Measurements from ENCODE around the gene YAF2.
"Not testable (repeated sequence)": the region's sequence is repeated elsewhere in the genome, so short reads cannot be mapped to it uniquely, and the experiment has no call there.

Gene YAF2

GRCh38 chr12:42235426-42235825 lies 2.6 kb downstream of the YAF2 start:
- H3K27me3 Mint-ChIP-seq (ENCODE audit: low read depth): no peaks in the 10 kb centered on the region
- no peaks in the 10 kb centered on the region for H3K9me3 Mint-ChIP-seq
- peaks cover 28% of the 10 kb centered on the region for H3K36me3 Mint-ChIP-seq (ENCODE audit: low read depth)
- H3K4me3 Mint-ChIP-seq: no peak overlapping the region
- H3K4me1 Mint-ChIP-seq (ENCODE audit: low read depth): peaks cover 36% of the 10 kb centered on the region
- no peak overlapping the region for H3K27ac Mint-ChIP-seq

- H3K36me3 Mint-ChIP-seq (ENCODE audit: low read depth): peaks cover 29% of the 10 kb centered on the region
- peaks cover 37% of the 10 kb centered on the region for H3K4me1 Mint-ChIP-seq (ENCODE audit: low read depth)
- no peak overlapping the region for H3K27ac Mint-ChIP-seq
- no peak overlapping the region for H3K4me3 Mint-ChIP-seq
- H3K27me3 Mint-ChIP-seq (ENCODE audit: low read depth): no peaks in the 10 kb centered on the region
- H3K9me3 Mint-ChIP-seq: no peaks in the 10 kb centered on the region
Measured at GRCh38 chr12:42234970-42235369, 3.1 kb downstream of the YAF2 start.

DNA sequence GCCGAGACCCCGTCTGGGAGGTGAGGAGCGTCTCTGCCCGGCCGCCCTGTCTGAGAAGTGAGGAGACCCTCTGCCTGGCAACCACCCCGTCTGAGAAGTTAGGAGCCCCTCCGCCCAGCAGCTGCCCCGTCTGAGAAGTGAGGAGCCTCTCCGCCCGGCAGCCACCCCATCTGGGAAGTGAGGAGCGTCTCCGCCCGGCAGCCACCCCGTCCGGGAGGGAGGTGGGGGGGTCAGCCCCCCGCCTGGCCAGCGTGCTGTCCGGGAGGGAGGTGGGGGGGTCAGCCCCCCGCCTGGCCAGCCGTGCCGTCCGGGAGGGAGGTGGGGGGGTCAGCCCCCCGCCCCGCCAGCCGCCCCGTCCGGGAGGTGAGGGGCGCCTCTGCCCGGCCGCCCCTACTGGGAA lies 10.5 kb downstream of the YAF2 start:
- not testable (repeated sequence) for H3K27me3 Mint-ChIP-seq (ENCODE audit: low read depth)
- peaks cover 24% of the 10 kb centered on the region for H3K36me3 Mint-ChIP-seq (ENCODE audit: low read depth)

DNA sequence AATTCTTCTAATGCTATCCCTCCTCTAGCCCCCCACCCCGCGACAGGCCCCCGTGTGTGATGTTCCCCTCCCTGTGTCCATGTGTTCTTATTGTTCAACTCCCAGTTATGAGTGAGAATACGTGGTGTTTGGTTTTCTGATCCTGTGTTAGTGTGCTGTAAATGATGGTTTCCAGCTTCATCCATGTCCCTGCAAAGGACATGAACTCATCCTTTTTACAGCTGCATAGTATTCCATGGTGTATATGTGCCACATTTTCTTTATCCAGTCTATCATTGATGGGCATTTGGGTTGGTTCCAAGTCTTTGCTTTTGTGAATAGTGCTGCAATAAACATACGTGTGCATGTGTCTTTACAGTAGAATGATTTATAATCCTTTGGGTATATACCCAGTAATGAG lies 13.5 kb downstream of the YAF2 start:
- not testable (repeated sequence) for H3K4me1 Mint-ChIP-seq (ENCODE audit: low read depth); H3K27ac Mint-ChIP-seq; H3K27me3 Mint-ChIP-seq (ENCODE audit: low read depth); H3K9me3 Mint-ChIP-seq; H3K4me3 Mint-ChIP-seq
- H3K36me3 Mint-ChIP-seq (ENCODE audit: low read depth): peaks cover 19% of the 10 kb centered on the region

More for the DNA sequence above, 10.5 kb downstream of the YAF2 start:
- H3K4me1 Mint-ChIP-seq (ENCODE audit: low read depth); H3K9me3 Mint-ChIP-seq; H3K4me3 Mint-ChIP-seq; H3K27ac Mint-ChIP-seq: not testable (repeated sequence)

- Mint-ChIP-seq H3K27ac (no peak overlapping the region), H3K9me3 (no peaks in the 10 kb centered on the region), H3K4me3 (no peak overlapping the region), H3K4me1 (ENCODE audit: low read depth) (peaks cover 6% of the 10 kb centered on the region), H3K36me3 (ENCODE audit: low read depth) (peaks cover 19% of the 10 kb centered on the region), H3K27me3 (ENCODE audit: low read depth) (no peaks in the 10 kb centered on the region)
Measured at GRCh38 chr12:42222724-42223123, 15.3 kb downstream of the YAF2 start.

- H3K4me3 Mint-ChIP-seq: no peak overlapping the region
- no peak overlapping the region for H3K27ac Mint-ChIP-seq
- no peaks in the 10 kb centered on the region for H3K9me3 Mint-ChIP-seq
- H3K36me3 Mint-ChIP-seq (ENCODE audit: low read depth): peaks cover 19% of the 10 kb centered on the region
- peaks cover 9% of the 10 kb centered on the region for H3K4me1 Mint-ChIP-seq (ENCODE audit: low read depth)
- H3K27me3 Mint-ChIP-seq (ENCODE audit: low read depth): no peaks in the 10 kb centered on the region
Measured at GRCh38 chr12:42221726-42222125, 16.3 kb downstream of the YAF2 start.

- H3K27me3 Mint-ChIP-seq (ENCODE audit: low read depth): no peaks in the 10 kb centered on the region
- H3K4me1 Mint-ChIP-seq (ENCODE audit: low read depth): peaks cover 9% of the 10 kb centered on the region
- H3K4me3 Mint-ChIP-seq: no peak overlapping the region
- no peaks in the 10 kb centered on the region for H3K9me3 Mint-ChIP-seq
- no peak overlapping the region for H3K27ac Mint-ChIP-seq
- peaks cover 5% of the 10 kb centered on the region for H3K36me3 Mint-ChIP-seq (ENCODE audit: low read depth)
Measured at GRCh38 chr12:42217656-42218055, 20.4 kb downstream of the YAF2 start.

DNA sequence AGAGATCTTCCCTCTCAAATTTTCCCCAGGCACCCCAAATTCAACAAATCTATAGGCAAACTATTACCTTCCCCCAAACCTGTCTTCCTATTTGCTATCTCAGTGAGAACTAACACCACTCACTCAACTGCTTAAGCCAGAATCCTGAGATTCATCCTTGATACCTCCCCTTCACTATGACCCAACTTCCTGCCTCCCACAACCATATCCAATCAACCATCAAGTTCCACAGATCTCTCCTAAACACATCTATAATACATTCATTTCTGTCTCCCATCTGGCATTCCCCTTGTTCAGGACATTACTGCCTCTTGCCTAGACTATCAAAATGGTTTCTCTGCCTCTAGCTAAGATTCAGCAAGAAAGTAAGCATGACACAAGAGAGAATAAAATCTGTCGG lies 21.3 kb downstream of the YAF2 start:
- Mint-ChIP-seq H3K27ac (no peak overlapping the region), H3K4me3 (no peak overlapping the region), H3K27me3 (ENCODE audit: low read depth) (no peaks in the 10 kb centered on the region), H3K36me3 (ENCODE audit: low read depth) (peaks cover 4% of the 10 kb centered on the region), H3K4me1 (ENCODE audit: low read depth) (peaks cover 8% of the 10 kb centered on the region), H3K9me3 (no peaks in the 10 kb centered on the region)

DNA sequence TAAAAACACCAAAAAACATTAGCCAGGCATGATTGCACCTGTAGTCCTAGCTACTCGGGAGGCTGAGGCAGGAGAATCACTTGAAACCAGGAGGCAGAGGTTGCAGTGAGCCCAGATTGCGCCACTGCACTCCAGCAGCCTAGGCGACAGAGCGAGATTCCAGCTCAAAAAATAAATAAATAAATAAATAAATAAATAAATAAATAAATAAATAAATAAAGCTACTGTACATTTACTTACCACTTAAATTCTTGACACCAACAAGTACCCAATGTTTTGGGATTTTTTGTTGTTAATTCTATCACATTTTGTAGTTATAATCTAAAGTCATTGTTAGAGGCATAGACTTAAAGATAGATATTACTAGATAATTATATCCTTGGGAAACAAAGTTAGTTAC lies 22.3 kb downstream of the YAF2 start:
- H3K9me3 Mint-ChIP-seq; H3K36me3 Mint-ChIP-seq (ENCODE audit: low read depth); H3K27ac Mint-ChIP-seq; H3K4me1 Mint-ChIP-seq (ENCODE audit: low read depth); H3K4me3 Mint-ChIP-seq; H3K27me3 Mint-ChIP-seq (ENCODE audit: low read depth): not testable (repeated sequence)

GRCh38 chr12:42213954-42214426 lies 24.1 kb downstream of the YAF2 start:
- Mint-ChIP-seq H3K9me3 (no peaks in the 10 kb centered on the region), H3K36me3 (ENCODE audit: low read depth) (peaks cover 6% of the 10 kb centered on the region), H3K27me3 (ENCODE audit: low read depth) (no peaks in the 10 kb centered on the region), H3K4me3 (no peak overlapping the region), H3K4me1 (ENCODE audit: low read depth) (peaks cover 4% of the 10 kb centered on the region), H3K27ac (no peak overlapping the region)

DNA sequence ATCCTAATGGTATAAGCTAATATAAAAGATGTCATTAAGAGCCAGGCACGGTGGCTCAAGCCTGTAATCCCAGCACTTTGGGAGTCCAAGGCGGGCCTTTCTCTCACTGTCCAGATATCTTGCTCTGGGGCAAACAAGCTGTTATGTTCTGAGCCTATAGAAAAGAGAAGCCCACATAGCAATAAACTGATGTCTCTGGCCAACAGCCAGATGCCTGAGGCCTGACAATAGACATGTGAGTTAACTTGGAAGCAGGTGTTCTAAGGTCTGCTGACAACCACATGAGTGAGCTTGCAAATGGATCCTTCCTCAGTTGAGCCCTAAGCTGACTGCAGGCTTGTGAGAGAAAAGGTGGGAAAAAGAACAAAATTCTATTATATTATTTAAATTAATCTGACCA lies 25.0 kb downstream of the YAF2 start:
- peaks cover 12% of the 10 kb centered on the region for H3K36me3 Mint-ChIP-seq (ENCODE audit: low read depth)
- H3K27me3 Mint-ChIP-seq (ENCODE audit: low read depth): no peaks in the 10 kb centered on the region
- peaks cover 10% of the 10 kb centered on the region for H3K4me1 Mint-ChIP-seq (ENCODE audit: low read depth)
- H3K4me3 Mint-ChIP-seq: no peak overlapping the region
- H3K27ac Mint-ChIP-seq: no peak overlapping the region
- H3K9me3 Mint-ChIP-seq: no peaks in the 10 kb centered on the region

DNA sequence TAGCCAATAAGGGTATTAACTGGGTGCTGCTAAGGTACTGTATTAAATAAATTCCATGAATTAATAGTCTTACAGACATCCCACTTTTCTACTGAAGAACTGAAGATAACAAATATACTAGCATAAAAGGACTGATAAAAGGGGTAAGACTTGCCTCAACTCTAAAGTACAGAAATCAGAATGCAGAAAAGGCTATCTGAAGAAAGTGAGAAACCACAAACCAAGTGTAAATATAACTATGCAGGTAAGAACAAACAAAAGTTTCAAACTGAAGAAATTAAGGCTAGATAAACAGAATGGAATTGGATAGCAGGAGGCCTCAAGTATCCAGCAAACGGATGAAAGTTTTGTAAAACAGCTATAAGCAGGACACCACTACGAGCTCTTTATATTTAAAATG lies 29.5 kb downstream of the YAF2 start:
- Mint-ChIP-seq H3K4me1 (ENCODE audit: low read depth) (peaks cover 7% of the 10 kb centered on the region), H3K9me3 (no peaks in the 10 kb centered on the region), H3K4me3 (no peak overlapping the region), H3K27ac (no peak overlapping the region), H3K36me3 (ENCODE audit: low read depth) (peaks cover 22% of the 10 kb centered on the region), H3K27me3 (ENCODE audit: low read depth) (no peaks in the 10 kb centered on the region)

GRCh38 chr12:42204819-42205218 lies 33.2 kb downstream of the YAF2 start:
- H3K4me3 Mint-ChIP-seq: no peak overlapping the region
- H3K36me3 Mint-ChIP-seq (ENCODE audit: low read depth): peaks cover 28% of the 10 kb centered on the region
- no peaks in the 10 kb centered on the region for H3K9me3 Mint-ChIP-seq

DNA sequence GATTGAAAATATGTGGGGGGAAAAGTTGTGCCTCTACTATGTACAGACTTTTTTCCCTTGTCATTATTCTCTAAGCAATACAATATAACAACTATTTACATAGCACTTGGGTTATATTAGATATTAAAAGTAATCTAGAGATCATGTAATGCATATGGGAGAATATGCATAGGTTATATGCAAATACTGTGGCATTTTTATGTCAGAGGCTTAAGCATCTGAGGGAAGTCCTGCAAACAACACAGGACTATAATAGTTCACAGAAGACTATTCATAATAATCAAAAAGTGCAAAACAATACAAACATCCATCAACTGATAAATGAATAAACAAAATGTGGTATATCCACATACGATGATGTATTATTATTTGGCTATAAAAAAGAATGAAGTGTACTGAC lies 33.7 kb downstream of the YAF2 start:
- Mint-ChIP-seq H3K4me3 (no peak overlapping the region), H3K27ac (no peak overlapping the region), H3K27me3 (ENCODE audit: low read depth) (no peaks in the 10 kb centered on the region), H3K4me1 (ENCODE audit: low read depth) (peaks cover 9% of the 10 kb centered on the region), H3K9me3 (no peaks in the 10 kb centered on the region), H3K36me3 (ENCODE audit: low read depth) (peaks cover 28% of the 10 kb centered on the region)

More at GRCh38 chr12:42204819-42205218, 33.2 kb downstream of the YAF2 start:
- Mint-ChIP-seq H3K4me1 (ENCODE audit: low read depth) (peaks cover 9% of the 10 kb centered on the region), H3K27ac (no peak overlapping the region), H3K27me3 (ENCODE audit: low read depth) (no peaks in the 10 kb centered on the region)

GRCh38 chr12:42201063-42201462 lies 37.0 kb downstream of the YAF2 start:
- Mint-ChIP-seq H3K27me3 (ENCODE audit: low read depth) (no peaks in the 10 kb centered on the region), H3K27ac (no peak overlapping the region), H3K4me3 (no peak overlapping the region), H3K9me3 (no peaks in the 10 kb centered on the region), H3K36me3 (ENCODE audit: low read depth) (peaks cover 21% of the 10 kb centered on the region), H3K4me1 (ENCODE audit: low read depth) (peaks cover 2% of the 10 kb centered on the region)

- peaks cover 18% of the 10 kb centered on the region for H3K36me3 Mint-ChIP-seq (ENCODE audit: low read depth)
Measured at GRCh38 chr12:42199007-42199406, 39.0 kb downstream of the YAF2 start.

More at GRCh38 chr12:42199007-42199406, 39.0 kb downstream of the YAF2 start:
- Mint-ChIP-seq H3K27ac (no peak overlapping the region), H3K9me3 (no peaks in the 10 kb centered on the region), H3K27me3 (ENCODE audit: low read depth) (no peaks in the 10 kb centered on the region), H3K4me3 (no peak overlapping the region), H3K4me1 (ENCODE audit: low read depth) (peaks cover 3% of the 10 kb centered on the region)
